ENCODE measurements around the gene APOBEC3C.
"Not testable (repeated sequence)": the region's sequence is repeated elsewhere in the genome, so short reads cannot be mapped to it uniquely, and the experiment has no call there.

GRCh38 chr22:39061951-39062350, 47.9 kb downstream of the APOBEC3C start:
- not testable (repeated sequence) for TF ChIP-seq CTCF, POLR2A (IDR thresholded peaks at IDR 0.05)
